Endothelial cell of umbilical vein (primary cell): ENCODE data around the gene TTLL9. TPM values are rescaled to one million over a fixed set of nuclear protein-coding genes. Genes with fewer than 3 reads are reported as not detected.

Source experiments
- BruUV-seq: library from RNA; stranded (reverse); fragments of 400-500 nt; replicated peaks from 2 replicates; lab custom pipeline; 2021; lab: Mats Ljungman, UMichigan
- CTCF ChIA-PET: fragments of 300-600, 350-600 bp; sonication (Branson Sonifier 250); formaldehyde crosslinking; loops from one replicate; lab custom pipeline; 2021; ENCODE audit warnings: antibody characterized with exemption, inconsistent platforms; lab: Charles Lee
- POLR2A ChIA-PET: fragments of 300-600, 350-600 bp; sonication (Branson Sonifier 250); formaldehyde crosslinking; loops from one replicate; lab custom pipeline; 2021; ENCODE audit warnings: antibody characterized with exemption, inconsistent platforms; lab: Charles Lee
- DNase-seq: peaks from one replicate; pipeline ENCODE4 v3.0.0-alpha.2; 2011; ENCODE audit warnings: low read depth, low spot score
- FAIRE-seq: peaks from 2 replicates; lab custom pipeline; 2011; peaks lifted over from hg19 to GRCh38; lab: Jason Lieb, UNC
- H2AFZ ChIP-seq: 2 replicates; pipeline ENCODE4 v1.6.0; 2012; ENCODE audit warnings: low read depth, low read length, control low read depth, inconsistent platforms
- H3K27ac ChIP-seq: 2 replicates; pipeline ENCODE4 v1.5.1; 2011; ENCODE audit warnings: low read depth, mild to moderate bottlenecking, control low read depth, low read length, moderate library complexity; ENCODE audit not compliant: insufficient read depth
- H3K27me3 ChIP-seq, 2 experiments: 2 replicates each; pipeline versions ENCODE4 v1.6.0 to v1.6.1; 2011; ENCODE audit warnings: low read length in 2 of 2, mixed read lengths in 1 of 2; ENCODE audit not compliant: control insufficient read depth in 2 of 2, insufficient read depth in 2 of 2
- H3K36me3 ChIP-seq, 2 experiments: 2 replicates in 1 of 2; 3 replicates in 1 of 2; pipeline ENCODE4 v1.5.1; 2011; ENCODE audit warnings: low read length in 2 of 2, mild to moderate bottlenecking in 1 of 2, moderate library complexity in 1 of 2; ENCODE audit not compliant: control insufficient read depth in 2 of 2, insufficient read depth in 2 of 2; ENCODE audit errors: extremely low read depth in 1 of 2
- H3K4me1 ChIP-seq: 3 replicates; pipeline ENCODE4 v1.5.1; 2011; ENCODE audit warnings: mild to moderate bottlenecking, low read length; ENCODE audit not compliant: control insufficient read depth, insufficient read depth; ENCODE audit errors: extremely low read depth
- H3K4me2 ChIP-seq: 2 replicates; pipeline ENCODE4 v1.6.1; 2011; ENCODE audit warnings: low read length, control low read depth, mixed read lengths; ENCODE audit not compliant: insufficient read depth
- H3K4me3 ChIP-seq, 3 experiments: fragments of 200-600 bp in 1 of 3; sonication (generic), shearing (Covaris generic) in 1 of 3; replicated peaks in 1 of 3; 2 replicates each; pipeline ENCODE4 v1.5.1; 2011 to 2016; ENCODE audit warnings: control low read depth in 3 of 3, low read length in 3 of 3, mild to moderate bottlenecking in 2 of 3, inconsistent platforms in 1 of 3, low read depth in 1 of 3, moderate library complexity in 1 of 3; ENCODE audit not compliant: insufficient read depth in 1 of 3
- H3K79me2 ChIP-seq: 2 replicates; pipeline ENCODE4 v1.6.0; 2012; ENCODE audit warnings: low read length, inconsistent platforms; ENCODE audit not compliant: control insufficient read depth, insufficient read depth
- H3K9ac ChIP-seq: replicated peaks from 2 replicates; pipeline ENCODE3; 2011; ENCODE audit warnings: low read length, control low read depth; ENCODE audit not compliant: insufficient read depth; ENCODE audit errors: extremely low read depth
- H3K9me1 ChIP-seq: replicated peaks from 3 replicates; pipeline ENCODE4 v1.6.0; 2011; ENCODE audit warnings: mild to moderate bottlenecking, low read length; ENCODE audit not compliant: control insufficient read depth, insufficient read depth; ENCODE audit errors: extremely low read depth
- H3K9me3 ChIP-seq: replicated peaks from 2 replicates; pipeline ENCODE4 v1.5.1; 2012; ENCODE audit warnings: low read length, inconsistent platforms; ENCODE audit not compliant: control insufficient read depth, insufficient read depth
- H4K20me1 ChIP-seq: replicated peaks from 2 replicates; pipeline ENCODE3; 2011; ENCODE audit warnings: mild to moderate bottlenecking, low read length; ENCODE audit not compliant: control insufficient read depth, insufficient read depth; ENCODE audit errors: extremely low read depth
- EZH2 ChIP-seq: IDR thresholded peaks from 2 replicates; pipeline ENCODE4 v1.6.1; 2012; ENCODE audit warnings: borderline replicate concordance, low read depth, mild to moderate bottlenecking, moderate library complexity, low read length, inconsistent platforms; ENCODE audit not compliant: severe bottlenecking
- FOS ChIP-seq: IDR thresholded peaks from 2 replicates; pipeline ENCODE4 v1.6.1; 2011; ENCODE audit warnings: mild to moderate bottlenecking, low read length, moderate library complexity, borderline replicate concordance; ENCODE audit not compliant: insufficient read depth
- GATA2 ChIP-seq: IDR thresholded peaks from 2 replicates; pipeline ENCODE4 v1.7.0; 2011; ENCODE audit warnings: low read depth, mild to moderate bottlenecking, moderate library complexity, mixed read lengths, low read length; ENCODE audit not compliant: insufficient read length, insufficient read depth
- JUN ChIP-seq: IDR thresholded peaks from 2 replicates; pipeline ENCODE4 v1.6.1; 2011; ENCODE audit warnings: borderline replicate concordance, low read depth; ENCODE audit not compliant: insufficient read length, insufficient read depth
- MYC ChIP-seq: IDR thresholded peaks from one replicate; pipeline ENCODE4 v1.6.1; 2011; ENCODE audit warnings: mild to moderate bottlenecking, low read depth, low read length
- POLR2A ChIP-seq: IDR thresholded peaks from 2 replicates; pipeline ENCODE4 v1.6.1; 2012; ENCODE audit warnings: low read depth, mild to moderate bottlenecking, control low read depth, low read length
- POLR2AphosphoS5 ChIP-seq: IDR thresholded peaks from 2 replicates; pipeline ENCODE4 v1.6.1; 2012; ENCODE audit warnings: low read depth, mild to moderate bottlenecking, control low read depth, low read length, moderate library complexity; ENCODE audit not compliant: insufficient read depth
- dilution Hi-C: fragments of 300-500 bp; cut with MboI; formaldehyde crosslinking; loops from one replicate; pipeline ENCODE4 v1.15.0; 2019; ENCODE audit warnings: low sequenced_read_pairs; ENCODE audit not compliant: extremely low pct_ligation_motif_present
- intact Hi-C: fragments of 100-400 bp; cut with micrococcal nuclease; formaldehyde crosslinking; loops from one replicate; pipeline ENCODE4 v1.10.0; 2022
- polyA plus RNA-seq, 4 experiments: library from polyadenylated mRNA; depleted of rRNA in 3 of 4; stranded (reverse) in 3 of 4; unstranded in 1 of 4; fragments of >200 nt; gene quantifications; 2 replicates each; pipeline versions ENCODE4 v1.2.1 to v1.2.3, GENCODE V29; 2011 to 2012; ENCODE audit warnings: missing spikeins in 1 of 4
- total RNA-seq: library from RNA; stranded (reverse); gene quantifications from 2 replicates; pipeline ENCODE4 v1.2.3, GENCODE V29; 2021
- TF ChIP-seq, protein P1 (sequence below), 2 donors: IDR thresholded peaks; 1 replicate in 1 of 2; 2 replicates in 1 of 2; pipeline ENCODE4 v1.5.1; 2011; ENCODE audit warnings: low read length in 2 of 2, mild to moderate bottlenecking in 2 of 2, moderate library complexity in 2 of 2, control low read depth in 1 of 2, inconsistent platforms in 1 of 2, low read depth in 1 of 2; ENCODE audit not compliant: insufficient read depth in 1 of 2; ENCODE audit errors: extremely low read depth in 1 of 2
- TF ChIP-seq, protein P2 (sequence below): IDR thresholded peaks from 2 replicates; pipeline ENCODE4 v1.6.1; 2011; ENCODE audit not compliant: insufficient read depth, insufficient read length

The TTLL9 gene
- total and polyA plus RNA-seq, 2 donors (not counting 3 experiments of a cell fraction or from before 2014, with no cell fraction given), result 0.03 TPM; not detected in 1

DNA sequence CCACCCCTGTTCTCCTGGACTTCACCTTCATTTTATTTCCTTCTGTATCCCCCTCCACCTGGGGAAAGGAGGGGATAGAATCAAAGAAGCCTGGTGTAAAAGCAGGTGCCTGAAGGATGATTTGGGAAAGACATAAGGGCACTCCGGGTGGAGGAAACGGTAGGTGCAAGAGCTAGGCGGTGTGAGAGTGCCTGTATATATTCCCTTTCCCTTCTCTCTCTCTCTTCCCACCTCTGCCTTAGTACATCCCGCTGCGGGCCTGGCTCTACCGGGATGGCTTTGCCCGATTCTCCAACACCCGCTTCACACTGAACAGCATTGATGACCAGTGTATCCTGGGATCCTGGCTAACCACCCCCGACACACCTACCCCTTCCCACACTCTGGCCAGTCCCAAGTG lies 55.2 kb downstream of the TTLL9 start:
- Histone ChIP-seq H3K4me2 (no peak overlapping the region), H3K4me1 (no peaks in the 10 kb centered on the region), H3K9me1 (no peaks in the 10 kb centered on the region), H3K4me3 (no peak overlapping the region), H3K36me3 (no peaks in the 10 kb centered on the region), H3K9ac (no peak overlapping the region), H2AFZ (no peak overlapping the region), H4K20me1 (no peaks in the 10 kb centered on the region), H3K27ac (no peak overlapping the region), H3K9me3 (no peaks in the 10 kb centered on the region), H3K27me3 (peaks cover 5 to 6% of the 10 kb centered on the region in 2 experiments), H3K79me2 (no peaks in the 10 kb centered on the region)
- ChIA-PET POLR2A (no interaction called here), CTCF (no interaction called here)
- TF ChIP-seq JUN (no peak), GATA2 (no peak), EZH2 (no peak), MYC (no peak), FOS (no peak), POLR2A (no peak), POLR2AphosphoS5 (no peak)
- TF ChIP-seq, protein P1, sequence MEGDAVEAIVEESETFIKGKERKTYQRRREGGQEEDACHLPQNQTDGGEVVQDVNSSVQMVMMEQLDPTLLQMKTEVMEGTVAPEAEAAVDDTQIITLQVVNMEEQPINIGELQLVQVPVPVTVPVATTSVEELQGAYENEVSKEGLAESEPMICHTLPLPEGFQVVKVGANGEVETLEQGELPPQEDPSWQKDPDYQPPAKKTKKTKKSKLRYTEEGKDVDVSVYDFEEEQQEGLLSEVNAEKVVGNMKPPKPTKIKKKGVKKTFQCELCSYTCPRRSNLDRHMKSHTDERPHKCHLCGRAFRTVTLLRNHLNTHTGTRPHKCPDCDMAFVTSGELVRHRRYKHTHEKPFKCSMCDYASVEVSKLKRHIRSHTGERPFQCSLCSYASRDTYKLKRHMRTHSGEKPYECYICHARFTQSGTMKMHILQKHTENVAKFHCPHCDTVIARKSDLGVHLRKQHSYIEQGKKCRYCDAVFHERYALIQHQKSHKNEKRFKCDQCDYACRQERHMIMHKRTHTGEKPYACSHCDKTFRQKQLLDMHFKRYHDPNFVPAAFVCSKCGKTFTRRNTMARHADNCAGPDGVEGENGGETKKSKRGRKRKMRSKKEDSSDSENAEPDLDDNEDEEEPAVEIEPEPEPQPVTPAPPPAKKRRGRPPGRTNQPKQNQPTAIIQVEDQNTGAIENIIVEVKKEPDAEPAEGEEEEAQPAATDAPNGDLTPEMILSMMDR (IDR thresholded peaks at IDR 0.05; ENCODE audit: extremely low read depth in 1 of 2, insufficient read depth in 1 of 2, low read depth in 1 of 2, low read length in 2 of 2), result no peak
- TF ChIP-seq, protein P2, sequence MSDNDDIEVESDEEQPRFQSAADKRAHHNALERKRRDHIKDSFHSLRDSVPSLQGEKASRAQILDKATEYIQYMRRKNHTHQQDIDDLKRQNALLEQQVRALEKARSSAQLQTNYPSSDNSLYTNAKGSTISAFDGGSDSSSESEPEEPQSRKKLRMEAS, result no peak
- intact Hi-C loops, result no loop called here
- dilution Hi-C loops, result no loop called here
- FAIRE-seq (no peak), DNase-seq (no peak)
- BruUV-seq, result no TSS peak
